ENCODE results near the gene FBP2. TPM values are rescaled to one million over a fixed set of nuclear protein-coding genes. Genes with fewer than 3 reads are reported as not detected.

FBP2 gene
- total RNA-seq, 1 donor from 2014 or later: not detected

DNA sequence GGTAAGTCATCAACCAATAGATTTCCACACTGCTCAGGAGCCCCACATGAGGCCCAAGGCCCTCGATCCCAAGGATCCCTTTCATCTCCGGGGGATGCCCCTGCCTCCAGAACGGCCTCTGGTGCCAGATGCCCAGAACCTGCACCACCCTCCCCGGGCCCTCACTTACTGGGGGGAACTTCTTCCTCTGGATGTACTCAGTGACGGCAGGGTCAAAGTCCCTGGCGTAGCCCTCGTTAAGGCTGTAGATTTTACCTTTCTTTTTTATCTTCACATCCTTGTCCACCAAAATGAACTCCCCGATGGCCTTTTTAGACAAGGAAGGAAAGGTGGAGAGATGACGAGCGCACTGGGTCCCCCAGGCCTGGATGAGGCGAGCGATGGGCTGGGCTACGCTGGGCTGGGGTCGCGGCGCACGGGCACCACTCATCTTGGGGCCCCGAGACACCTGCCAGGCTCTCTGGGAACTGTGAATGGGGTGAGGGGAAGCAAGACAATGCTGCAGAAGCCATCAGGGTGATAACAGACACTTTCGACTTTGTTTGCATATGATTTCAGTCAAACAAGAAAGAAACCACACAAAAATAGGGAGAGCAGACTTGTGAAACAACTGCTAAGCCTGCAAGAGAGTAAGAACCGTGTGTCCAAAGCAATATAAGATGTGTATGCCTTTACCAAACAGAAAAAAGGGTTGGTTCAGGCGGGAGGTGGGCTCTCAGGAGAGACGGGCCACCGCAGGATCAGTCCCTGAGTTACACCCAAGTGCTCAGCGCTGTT lies 13.2 kb upstream of the FBP2 start:
- Histone ChIP-seq H3K27me3 (no peaks in the 10 kb centered on the region), H3K9me3 (no peaks in the 10 kb centered on the region), H3K4me3 (no peak overlapping the region), H3K36me3 (peaks cover 29% of the 10 kb centered on the region), H3K4me1 (no peaks in the 10 kb centered on the region), H3K27ac (no peak overlapping the region)
- ATAC-seq (no peak), DNase-seq (no peak)
- TF ChIP-seq, protein P1, sequence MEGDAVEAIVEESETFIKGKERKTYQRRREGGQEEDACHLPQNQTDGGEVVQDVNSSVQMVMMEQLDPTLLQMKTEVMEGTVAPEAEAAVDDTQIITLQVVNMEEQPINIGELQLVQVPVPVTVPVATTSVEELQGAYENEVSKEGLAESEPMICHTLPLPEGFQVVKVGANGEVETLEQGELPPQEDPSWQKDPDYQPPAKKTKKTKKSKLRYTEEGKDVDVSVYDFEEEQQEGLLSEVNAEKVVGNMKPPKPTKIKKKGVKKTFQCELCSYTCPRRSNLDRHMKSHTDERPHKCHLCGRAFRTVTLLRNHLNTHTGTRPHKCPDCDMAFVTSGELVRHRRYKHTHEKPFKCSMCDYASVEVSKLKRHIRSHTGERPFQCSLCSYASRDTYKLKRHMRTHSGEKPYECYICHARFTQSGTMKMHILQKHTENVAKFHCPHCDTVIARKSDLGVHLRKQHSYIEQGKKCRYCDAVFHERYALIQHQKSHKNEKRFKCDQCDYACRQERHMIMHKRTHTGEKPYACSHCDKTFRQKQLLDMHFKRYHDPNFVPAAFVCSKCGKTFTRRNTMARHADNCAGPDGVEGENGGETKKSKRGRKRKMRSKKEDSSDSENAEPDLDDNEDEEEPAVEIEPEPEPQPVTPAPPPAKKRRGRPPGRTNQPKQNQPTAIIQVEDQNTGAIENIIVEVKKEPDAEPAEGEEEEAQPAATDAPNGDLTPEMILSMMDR (IDR thresholded peaks at IDR 0.05): no peak
- intact Hi-C loops (cut with DNase I): no loop called here

DNA sequence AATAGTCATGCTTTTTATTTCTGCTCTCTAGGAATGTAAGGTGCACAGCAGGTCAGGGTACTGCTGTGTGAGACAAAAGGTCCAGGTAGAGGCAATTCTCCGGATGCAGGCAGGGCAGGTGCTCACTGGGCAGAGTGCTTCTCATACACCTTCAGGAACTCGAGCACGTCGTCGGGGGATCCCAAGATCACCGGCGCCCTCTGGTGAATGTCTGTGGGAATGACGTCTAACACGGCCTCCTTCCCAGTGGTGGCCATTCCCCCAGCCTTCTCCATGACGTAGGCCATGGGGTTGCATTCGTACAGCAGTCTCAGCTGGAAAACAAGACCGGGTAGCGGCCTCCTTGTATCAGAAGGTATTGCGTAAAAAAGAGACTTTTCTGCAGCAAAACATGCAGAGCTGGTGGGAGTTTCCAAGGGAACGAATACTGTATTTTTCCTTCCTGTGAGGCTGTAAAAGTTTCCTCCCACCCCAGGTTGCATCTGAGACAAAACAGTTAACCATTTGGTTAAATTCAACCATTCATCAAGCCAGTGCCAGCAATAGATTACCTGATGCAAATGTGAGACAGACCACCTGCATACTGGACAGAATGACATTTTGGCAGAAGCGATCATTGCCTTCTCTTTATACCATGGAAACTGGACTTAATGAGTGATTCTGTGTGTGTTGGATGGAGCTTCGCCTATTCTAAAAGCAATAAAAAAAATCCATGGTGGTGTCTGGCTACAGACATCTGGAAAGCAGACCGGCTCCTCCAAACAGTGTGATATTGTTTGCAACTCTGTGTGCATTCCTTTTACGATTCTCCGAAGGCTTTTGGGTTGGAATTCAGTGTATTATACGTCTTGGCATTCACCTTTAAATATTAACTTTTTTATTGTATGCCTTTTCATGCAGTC lies 9.9 kb upstream of the FBP2 start:
- peak; percentile 88 for ATAC-seq
- no peaks in the 10 kb centered on the region for H3K4me1 ChIP-seq
- H3K9me3 ChIP-seq: no peaks in the 10 kb centered on the region
- H3K27me3 ChIP-seq: no peaks in the 10 kb centered on the region
- H3K4me3 ChIP-seq: no peak overlapping the region
- intact Hi-C loops (cut with DNase I): no loop called here
- H3K36me3 ChIP-seq: peaks cover 29% of the 10 kb centered on the region
- peak; percentile 77 for DNase-seq
- TF ChIP-seq, protein P1 (IDR thresholded peaks at IDR 0.05): peak; percentile 64
- H3K27ac ChIP-seq: no peak overlapping the region

DNA sequence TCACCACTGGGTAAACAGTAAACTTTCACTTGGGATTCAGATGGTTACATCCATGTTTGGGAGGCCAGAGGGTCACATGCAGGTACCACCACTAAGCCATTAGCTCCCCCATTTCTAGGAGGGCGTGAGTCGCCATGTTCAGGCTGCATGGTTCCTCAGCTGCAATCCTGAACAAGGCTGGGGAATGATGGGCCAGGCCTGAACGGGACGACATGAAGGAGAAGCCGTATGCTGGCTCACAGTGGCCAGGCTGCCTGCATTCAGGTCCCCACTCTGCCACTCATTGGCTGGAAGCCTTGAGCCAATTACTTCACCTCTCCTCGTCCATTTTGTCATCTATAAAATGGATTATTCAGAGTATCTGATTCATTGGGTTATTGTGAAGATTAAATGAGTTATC lies 9.0 kb upstream of the FBP2 start:
- intact Hi-C loops (cut with DNase I): no loop called here
- DNase-seq (no peak), ATAC-seq (no peak)
- Histone ChIP-seq H3K27me3 (no peaks in the 10 kb centered on the region), H3K4me3 (no peak overlapping the region), H3K27ac (no peak overlapping the region), H3K9me3 (no peaks in the 10 kb centered on the region), H3K36me3 (peaks cover 29% of the 10 kb centered on the region), H3K4me1 (no peaks in the 10 kb centered on the region)
- TF ChIP-seq, protein P1 (IDR thresholded peaks at IDR 0.05): no peak

DNA sequence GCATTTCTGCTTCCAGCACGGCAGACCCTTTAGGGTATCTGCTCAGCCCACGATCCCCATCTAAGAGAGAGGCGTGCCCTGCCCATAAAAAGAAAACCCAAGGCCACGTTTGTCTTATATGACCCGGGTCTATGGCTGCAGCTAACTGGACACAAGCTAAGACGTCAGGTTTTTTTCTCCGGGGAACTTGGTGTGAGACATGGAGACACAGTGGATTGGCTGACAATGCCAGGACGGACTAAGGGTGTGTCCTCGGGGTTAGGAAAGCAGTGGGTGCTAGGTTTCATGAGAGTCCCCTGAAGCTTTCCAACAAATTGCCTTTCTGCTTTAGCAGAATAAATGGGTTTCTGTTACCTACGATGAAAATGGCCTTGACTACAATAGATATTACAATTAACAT lies 7.1 kb upstream of the FBP2 start:
- TF ChIP-seq, protein P1 (IDR thresholded peaks at IDR 0.05): no peak
- intact Hi-C loops (cut with DNase I): no loop called here
- Histone ChIP-seq H3K9me3 (no peaks in the 10 kb centered on the region), H3K4me3 (no peak overlapping the region), H3K36me3 (peaks cover 13% of the 10 kb centered on the region), H3K27ac (no peak overlapping the region), H3K4me1 (no peaks in the 10 kb centered on the region), H3K27me3 (no peaks in the 10 kb centered on the region)
- DNase-seq (no peak), ATAC-seq (no peak)

DNA sequence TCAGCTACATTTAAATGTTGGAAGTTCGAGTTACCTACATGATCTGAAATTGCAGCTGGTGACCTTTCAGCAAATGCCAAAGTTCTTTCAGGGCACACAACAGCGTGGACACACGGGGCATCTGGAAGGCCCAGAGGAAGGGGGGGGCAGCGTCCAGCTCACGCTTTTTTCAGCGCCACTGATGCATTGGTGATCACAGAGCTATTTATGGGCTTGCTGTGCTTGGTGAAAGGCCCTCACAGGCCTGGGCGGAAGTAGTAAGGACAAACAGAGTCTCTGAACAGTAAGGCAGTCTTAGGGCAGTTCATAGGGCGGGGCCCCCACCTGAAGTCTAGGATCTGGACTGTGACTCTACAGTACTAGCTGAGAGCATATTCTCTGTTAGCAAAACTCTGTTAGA lies 6.6 kb upstream of the FBP2 start:
- TF ChIP-seq, protein P1 (IDR thresholded peaks at IDR 0.05): no peak
- Histone ChIP-seq H3K4me3 (no peak overlapping the region), H3K27ac (no peak overlapping the region), H3K36me3 (peaks cover 11% of the 10 kb centered on the region), H3K9me3 (no peaks in the 10 kb centered on the region), H3K27me3 (no peaks in the 10 kb centered on the region), H3K4me1 (no peaks in the 10 kb centered on the region)
- intact Hi-C loops (cut with DNase I): no loop called here
- DNase-seq: peak; percentile 44
- no peak for ATAC-seq

Measured in upper lobe of right lung (tissue), 1 donor.